Stimulated activated CD8-positive, alpha-beta memory T cell treated with anti-CD3 and anti-CD28 coated beads, Interleukin-15, amount 100 ng/mL, for 1 hour (primary cell): ENCODE data around the gene NELFCD.
"Not testable (repeated sequence)": the region's sequence is repeated elsewhere in the genome, so short reads cannot be mapped to it uniquely, and the experiment has no call there.

Experiments used
- DNase-seq: peaks from one replicate; pipeline ENCODE4 v3.0.0-alpha.2; 2020; ENCODE audit warnings: low read depth

Gene NELFCD

GRCh38 chr20:58973179-58973578 lies 7.9 kb upstream of the NELFCD start:
- no peak for DNase-seq

GRCh38 chr20:58973866-58974265 lies 7.2 kb upstream of the NELFCD start:
- DNase-seq = no peak

- DNase-seq = no peak
These were observed 5.7 kb upstream of the NELFCD start for GRCh38 chr20:58975353-58975752.

- no peak for DNase-seq
These were observed 4.9 kb upstream of the NELFCD start for GRCh38 chr20:58976061-58976730.

GRCh38 chr20:58978351-58979190 lies 2.5 kb upstream of the NELFCD start:
- DNase-seq = no peak

- no peak for DNase-seq
These were observed 740 bp downstream of the NELFCD start for GRCh38 chr20:58981628-58982364.

GRCh38 chr20:58982406-58983114 lies 1.5 kb downstream of the NELFCD start:
- no peak for DNase-seq

GRCh38 chr20:58983115-58983468 lies 2.0 kb downstream of the NELFCD start:
- DNase-seq = not testable (repeated sequence)

- no peak for DNase-seq
These were observed 3.6 kb downstream of the NELFCD start for GRCh38 chr20:58984691-58985090.

- no peak for DNase-seq
These were observed 4.6 kb downstream of the NELFCD start for GRCh38 chr20:58985656-58986055.

- no peak for DNase-seq
These were observed 5.4 kb downstream of the NELFCD start for GRCh38 chr20:58986286-58986967.

GRCh38 chr20:58986968-58987517 lies 6.0 kb downstream of the NELFCD start:
- DNase-seq = no peak

GRCh38 chr20:58987790-58988564 lies 6.9 kb downstream of the NELFCD start:
- DNase-seq = no peak

- no peak for DNase-seq
These were observed 7.5 kb downstream of the NELFCD start for GRCh38 chr20:58988565-58988882.

GRCh38 chr20:58989196-58989595 lies 8.1 kb downstream of the NELFCD start:
- no peak for DNase-seq

- DNase-seq = no peak
These were observed 9.8 kb downstream of the NELFCD start for GRCh38 chr20:58990651-58991445.

GRCh38 chr20:58991715-58992114 lies 10.7 kb downstream of the NELFCD start:
- DNase-seq = no peak

GRCh38 chr20:58992911-58993310 lies 11.9 kb downstream of the NELFCD start:
- DNase-seq = no peak

GRCh38 chr20:58993332-58994248 lies 12.5 kb downstream of the NELFCD start:
- no peak for DNase-seq
